Neural cell (in vitro differentiated cells): ENCODE measurements around the gene SAP130.

Source experiments
- EZH2 ChIP-seq: fragments of 200-600, 300-800 bp; shearing (Covaris generic), sonication (generic); IDR thresholded peaks from 2 replicates; pipeline ENCODE4 v1.6.1; 2014; ENCODE audit warnings: antibody characterized with exemption, low read length, borderline replicate concordance, mild to moderate bottlenecking; ENCODE audit not compliant: insufficient read depth, poor library complexity, severe bottlenecking
- POLR2AphosphoS5 ChIP-seq: IDR thresholded peaks from 2 replicates; pipeline ENCODE4 v1.6.1; 2012
- RAD21 ChIP-seq: fragments of 450-650 bp; conservative IDR thresholded peaks from 2 replicates; pipeline ENCODE4 v1.6.1; 2014; ENCODE audit warnings: antibody characterized with exemption, mild to moderate bottlenecking, moderate library complexity
- TAF1 ChIP-seq: IDR thresholded peaks from 2 replicates; pipeline ENCODE4 v1.6.1; 2012; ENCODE audit warnings: low read depth
- TF ChIP-seq, protein P1 (sequence below): fragments of 450-650 bp; IDR thresholded peaks from 2 replicates; pipeline ENCODE4 v1.5.1; 2014; ENCODE audit warnings: antibody characterized with exemption, mild to moderate bottlenecking, moderate library complexity; ENCODE audit not compliant: poor library complexity, severe bottlenecking
- TF ChIP-seq, protein P2 (sequence below): IDR thresholded peaks from 2 replicates; pipeline ENCODE4 v1.6.1; 2012; ENCODE audit warnings: borderline replicate concordance

DNA sequence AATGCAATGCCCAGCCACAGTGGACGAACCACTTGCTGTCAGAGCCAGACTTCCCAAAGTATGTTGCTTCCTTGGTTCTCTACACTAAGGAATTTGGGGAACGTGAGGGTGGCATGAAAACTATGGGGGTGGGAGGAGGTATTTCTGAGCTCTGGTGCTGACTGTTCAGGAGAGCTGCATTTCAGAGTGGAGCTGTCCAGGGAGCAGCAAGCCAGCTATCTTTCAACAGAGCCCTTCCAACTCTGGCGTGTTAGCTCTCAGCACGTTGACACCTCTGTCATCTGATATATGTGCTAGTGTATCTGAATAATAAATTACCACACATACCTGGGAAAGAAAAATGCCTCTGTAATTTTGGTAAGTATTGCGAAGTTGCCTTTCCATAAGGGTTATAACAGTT lies 66.1 kb downstream of the SAP130 start:
- no peak for TF ChIP-seq POLR2AphosphoS5
- TF ChIP-seq, protein P1, sequence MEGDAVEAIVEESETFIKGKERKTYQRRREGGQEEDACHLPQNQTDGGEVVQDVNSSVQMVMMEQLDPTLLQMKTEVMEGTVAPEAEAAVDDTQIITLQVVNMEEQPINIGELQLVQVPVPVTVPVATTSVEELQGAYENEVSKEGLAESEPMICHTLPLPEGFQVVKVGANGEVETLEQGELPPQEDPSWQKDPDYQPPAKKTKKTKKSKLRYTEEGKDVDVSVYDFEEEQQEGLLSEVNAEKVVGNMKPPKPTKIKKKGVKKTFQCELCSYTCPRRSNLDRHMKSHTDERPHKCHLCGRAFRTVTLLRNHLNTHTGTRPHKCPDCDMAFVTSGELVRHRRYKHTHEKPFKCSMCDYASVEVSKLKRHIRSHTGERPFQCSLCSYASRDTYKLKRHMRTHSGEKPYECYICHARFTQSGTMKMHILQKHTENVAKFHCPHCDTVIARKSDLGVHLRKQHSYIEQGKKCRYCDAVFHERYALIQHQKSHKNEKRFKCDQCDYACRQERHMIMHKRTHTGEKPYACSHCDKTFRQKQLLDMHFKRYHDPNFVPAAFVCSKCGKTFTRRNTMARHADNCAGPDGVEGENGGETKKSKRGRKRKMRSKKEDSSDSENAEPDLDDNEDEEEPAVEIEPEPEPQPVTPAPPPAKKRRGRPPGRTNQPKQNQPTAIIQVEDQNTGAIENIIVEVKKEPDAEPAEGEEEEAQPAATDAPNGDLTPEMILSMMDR, result no peak
- no peak for TF ChIP-seq RAD21
- no peak for TF ChIP-seq EZH2
- TF ChIP-seq, protein P2, sequence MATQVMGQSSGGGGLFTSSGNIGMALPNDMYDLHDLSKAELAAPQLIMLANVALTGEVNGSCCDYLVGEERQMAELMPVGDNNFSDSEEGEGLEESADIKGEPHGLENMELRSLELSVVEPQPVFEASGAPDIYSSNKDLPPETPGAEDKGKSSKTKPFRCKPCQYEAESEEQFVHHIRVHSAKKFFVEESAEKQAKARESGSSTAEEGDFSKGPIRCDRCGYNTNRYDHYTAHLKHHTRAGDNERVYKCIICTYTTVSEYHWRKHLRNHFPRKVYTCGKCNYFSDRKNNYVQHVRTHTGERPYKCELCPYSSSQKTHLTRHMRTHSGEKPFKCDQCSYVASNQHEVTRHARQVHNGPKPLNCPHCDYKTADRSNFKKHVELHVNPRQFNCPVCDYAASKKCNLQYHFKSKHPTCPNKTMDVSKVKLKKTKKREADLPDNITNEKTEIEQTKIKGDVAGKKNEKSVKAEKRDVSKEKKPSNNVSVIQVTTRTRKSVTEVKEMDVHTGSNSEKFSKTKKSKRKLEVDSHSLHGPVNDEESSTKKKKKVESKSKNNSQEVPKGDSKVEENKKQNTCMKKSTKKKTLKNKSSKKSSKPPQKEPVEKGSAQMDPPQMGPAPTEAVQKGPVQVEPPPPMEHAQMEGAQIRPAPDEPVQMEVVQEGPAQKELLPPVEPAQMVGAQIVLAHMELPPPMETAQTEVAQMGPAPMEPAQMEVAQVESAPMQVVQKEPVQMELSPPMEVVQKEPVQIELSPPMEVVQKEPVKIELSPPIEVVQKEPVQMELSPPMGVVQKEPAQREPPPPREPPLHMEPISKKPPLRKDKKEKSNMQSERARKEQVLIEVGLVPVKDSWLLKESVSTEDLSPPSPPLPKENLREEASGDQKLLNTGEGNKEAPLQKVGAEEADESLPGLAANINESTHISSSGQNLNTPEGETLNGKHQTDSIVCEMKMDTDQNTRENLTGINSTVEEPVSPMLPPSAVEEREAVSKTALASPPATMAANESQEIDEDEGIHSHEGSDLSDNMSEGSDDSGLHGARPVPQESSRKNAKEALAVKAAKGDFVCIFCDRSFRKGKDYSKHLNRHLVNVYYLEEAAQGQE, result no peak
- no peak for TF ChIP-seq TAF1
